ENCODE measurements around the gene RBM4. TPM values are rescaled to one million over a fixed set of nuclear protein-coding genes. Genes with fewer than 3 reads are reported as not detected.

The RBM4 gene
- total and polyA plus RNA-seq, 2 of the 4 experiments (the other 2 are of a cell fraction): 165 to 198 TPM

- Histone ChIP-seq H3K9ac (ENCODE audit: low read depth, low read length) (no peak overlapping the region), H3K27ac (ENCODE audit: insufficient read depth, low read length) (no peak overlapping the region), H3K4me2 (ENCODE audit: low read depth, low read length) (no peak overlapping the region), H3K4ac (ENCODE audit: low read depth, low read length) (no peak overlapping the region), H2AK5ac (ENCODE audit: low read depth, low read length) (no peak overlapping the region), H3K36me3 (ENCODE audit: control insufficient read depth, insufficient read depth, low read length) (peaks cover 24% of the 10 kb centered on the region), H2BK20ac (ENCODE audit: low read depth, low read length) (no peak overlapping the region), H3K79me1 (ENCODE audit: low read depth in 1 of 2, low read length in 2 of 2) (peaks cover 21 to 56% of the 10 kb centered on the region in 2 experiments; a peak in 3 of 4 replicates), H4K91ac (ENCODE audit: insufficient read depth, low read depth, low read length) (no peak overlapping the region), H2AK9ac (replicated peaks; ENCODE audit: low read depth, low read length, poor library complexity) (no peak overlapping the region), H4K20me1 (ENCODE audit: insufficient read depth, low read length) (peaks cover 25% of the 10 kb centered on the region), H2BK15ac (ENCODE audit: low read depth, low read length) (no peak overlapping the region), H3K56ac (ENCODE audit: extremely low read depth, insufficient read depth, low read length) (no peak overlapping the region), H2AFZ (replicated peaks; ENCODE audit: low read length, poor library complexity) (no peak overlapping the region), H2BK120ac (ENCODE audit: low read depth, low read length) (no peak overlapping the region), H3K4me3 (ENCODE audit: insufficient read depth, low read depth, low read length) (no peak overlapping the region), H3K14ac (replicated peaks; ENCODE audit: low read depth, low read length) (no peak overlapping the region), H4K8ac (ENCODE audit: low read depth in 2 of 2, low read length in 2 of 2) (no peak overlapping the region), H3K27me3 (ENCODE audit: control insufficient read depth, insufficient read depth, low read length) (no peaks in the 10 kb centered on the region), H2BK5ac (ENCODE audit: low read depth, low read length, poor library complexity, severe bottlenecking) (no peak overlapping the region), H3K4me1 (ENCODE audit: control insufficient read depth, insufficient read depth, low read length) (peaks cover 17% of the 10 kb centered on the region), H3K9me3 (ENCODE audit: control insufficient read depth, insufficient read depth, low read length) (no peaks in the 10 kb centered on the region), H3K23ac (ENCODE audit: low read depth, low read length) (no peak overlapping the region), H3K9me1 (ENCODE audit: insufficient read depth, low read length) (peaks cover 34% of the 10 kb centered on the region), H3K18ac (ENCODE audit: low read depth, low read length) (no peak overlapping the region), H4K5ac (ENCODE audit: low read depth, low read length) (no peak overlapping the region)
- DNase-seq: no peak
- WGBS, 2 experiments (ENCODE audit: extremely low coverage in 2 of 2, insufficient read length in 1 of 2): no CpG with 5 or more reads among the region's 6 CpGs
- dilution Hi-C loops (cut with HindIII; ENCODE audit: low sequenced_read_pairs, unreplicated experiment) (no loop called here), intact Hi-C loops (cut with micrococcal nuclease) (no loop called here), in situ Hi-C loops (cut with MboI; ENCODE audit: low sequenced_read_pairs) (no loop called here)
- no peak for ATAC-seq (ENCODE audit: low read depth)
- ChIA-PET CTCF (no interaction called here), POLR2A (ENCODE audit: unreplicated experiment) (interaction anchor here (0.8 kb wide), 1 partner anchor 17 kb away, joined by 3 read pairs; the partner anchor contains the start of gene RBM14)
- BruUV-seq (replicated peaks): no TSS peak
- TF ChIP-seq CEBPB (IDR thresholded peaks at IDR 0.05; ENCODE audit: low read depth, low read length): no peak
Measured at GRCh38 chr11:66598993-66599392, 39.5 kb upstream of the RBM4 start.
